ENCODE results near the gene CACNG3. TPM values are rescaled to one million over a fixed set of nuclear protein-coding genes. Genes with fewer than 3 reads are reported as not detected.

Gene CACNG3
- total RNA-seq, 1 donor from 2014 or later = not detected

GRCh38 chr16:24367186-24367710, 111.1 kb downstream of the CACNG3 start:
- H3K27ac ChIP-seq = no peak overlapping the region
- no peak overlapping the region for H3K4me3 ChIP-seq
- H3K9me3 ChIP-seq = no peaks in the 10 kb centered on the region
- TF ChIP-seq CTCF (IDR thresholded peaks at IDR 0.05) = no peak
- DNase-seq (ENCODE audit: low spot score in 2 of 2) = no peak
- no peaks in the 10 kb centered on the region for H3K4me1 ChIP-seq
- intact Hi-C loops (cut with DNase I) = no loop called here
- no peaks in the 10 kb centered on the region for H3K27me3 ChIP-seq
- no peaks in the 10 kb centered on the region for H3K36me3 ChIP-seq

- Histone ChIP-seq H3K36me3 (no peaks in the 10 kb centered on the region), H3K27ac (no peak overlapping the region), H3K4me3 (no peak overlapping the region), H3K27me3 (no peaks in the 10 kb centered on the region), H3K9me3 (peaks cover 0 to 6% of the 10 kb centered on the region in 2 donors), H3K4me1 (no peaks in the 10 kb centered on the region)
- no peak for DNase-seq (ENCODE audit: low spot score in 2 of 2)
- no peak for TF ChIP-seq CTCF (IDR thresholded peaks at IDR 0.05)
- intact Hi-C loops (cut with DNase I) = no loop called here
Measured at GRCh38 chr16:24372824-24373223, 116.7 kb downstream of the CACNG3 start.

GRCh38 chr16:24378999-24379398, 122.9 kb downstream of the CACNG3 start:
- no peaks in the 10 kb centered on the region for H3K36me3 ChIP-seq
- no peak overlapping the region for H3K27ac ChIP-seq
- no peaks in the 10 kb centered on the region for H3K27me3 ChIP-seq
- DNase-seq (ENCODE audit: low spot score in 2 of 2) = no peak
- peaks cover 0 to 24% of the 10 kb centered on the region in 2 donors for H3K9me3 ChIP-seq
- no peak for TF ChIP-seq CTCF (IDR thresholded peaks at IDR 0.05)
- intact Hi-C loops (cut with DNase I) = no loop called here
- no peaks in the 10 kb centered on the region for H3K4me1 ChIP-seq
- no peak overlapping the region for H3K4me3 ChIP-seq

- intact Hi-C loops (cut with DNase I) = no loop called here
- no peaks in the 10 kb centered on the region for H3K27me3 ChIP-seq
- no peak for TF ChIP-seq CTCF (IDR thresholded peaks at IDR 0.05)
- H3K36me3 ChIP-seq = no peaks in the 10 kb centered on the region
- H3K4me3 ChIP-seq = no peak overlapping the region
- H3K27ac ChIP-seq = no peak overlapping the region
- DNase-seq (ENCODE audit: low spot score in 2 of 2) = no peak
- H3K4me1 ChIP-seq = no peaks in the 10 kb centered on the region
- H3K9me3 ChIP-seq = peaks cover 0 to 24% of the 10 kb centered on the region in 2 donors
Measured at GRCh38 chr16:24381470-24382118, 125.5 kb downstream of the CACNG3 start.

GRCh38 chr16:24382762-24383407, 126.8 kb downstream of the CACNG3 start:
- intact Hi-C loops (cut with DNase I) = no loop called here
- Histone ChIP-seq H3K27ac (no peak overlapping the region), H3K27me3 (no peaks in the 10 kb centered on the region), H3K4me3 (no peak overlapping the region), H3K9me3 (peaks cover 0 to 22% of the 10 kb centered on the region in 2 donors), H3K36me3 (no peaks in the 10 kb centered on the region), H3K4me1 (no peaks in the 10 kb centered on the region)
- no peak for TF ChIP-seq CTCF (IDR thresholded peaks at IDR 0.05)
- DNase-seq (ENCODE audit: low spot score in 2 of 2) = no peak

Measured in ascending aorta (tissue), 2 donors.